HG03039 (cell line): Measurements from ENCODE around the gene TRAPPC12.

Source experiments
- ATAC-seq: cut with Tn5 transposase; IDR thresholded peaks from one replicate; pipeline ENCODE4 v1.9.1; 2021; ENCODE audit warnings: mild to moderate bottlenecking, moderate library complexity; ENCODE audit not compliant: unreplicated experiment

Gene TRAPPC12

DNA sequence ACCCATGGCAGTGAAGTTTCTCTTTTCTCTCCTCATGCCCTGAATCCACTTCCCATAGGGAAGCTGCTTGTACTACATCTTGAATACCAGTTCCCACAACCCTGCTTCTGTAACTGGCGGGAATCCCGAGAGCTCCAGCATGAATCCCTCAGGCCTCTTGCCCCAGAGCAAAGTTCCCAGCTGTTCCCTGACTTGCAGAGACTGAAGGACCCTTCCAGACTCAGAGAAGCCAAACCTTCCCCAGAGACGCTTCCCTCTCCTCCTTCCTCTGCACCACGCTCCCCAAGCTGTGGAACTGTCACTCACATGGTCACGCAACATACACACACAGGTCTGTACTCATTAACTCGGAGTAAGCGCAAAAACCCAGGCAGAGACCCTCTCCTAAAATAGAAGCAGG, 26.4 kb downstream of the TRAPPC12 start:
- no peak for ATAC-seq

DNA sequence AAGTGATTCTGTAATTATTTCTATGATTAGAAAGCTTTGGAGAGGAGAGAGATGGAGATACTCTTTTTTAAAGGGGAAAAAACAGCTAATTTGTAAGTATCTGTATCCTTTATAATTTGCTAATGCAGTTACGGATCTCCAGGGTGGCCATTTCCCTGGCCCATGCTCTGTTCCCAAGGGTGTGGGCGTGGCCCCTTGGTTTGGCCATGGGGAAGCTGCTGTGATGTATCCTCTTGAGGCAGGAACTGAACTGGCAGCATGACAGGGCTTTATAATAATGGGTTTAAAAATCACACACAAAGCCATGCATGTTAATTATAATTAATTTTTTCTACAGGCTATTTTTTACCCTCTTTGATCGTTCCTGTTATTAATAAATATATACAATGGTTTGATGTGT, 27.0 kb downstream of the TRAPPC12 start:
- no peak for ATAC-seq

DNA sequence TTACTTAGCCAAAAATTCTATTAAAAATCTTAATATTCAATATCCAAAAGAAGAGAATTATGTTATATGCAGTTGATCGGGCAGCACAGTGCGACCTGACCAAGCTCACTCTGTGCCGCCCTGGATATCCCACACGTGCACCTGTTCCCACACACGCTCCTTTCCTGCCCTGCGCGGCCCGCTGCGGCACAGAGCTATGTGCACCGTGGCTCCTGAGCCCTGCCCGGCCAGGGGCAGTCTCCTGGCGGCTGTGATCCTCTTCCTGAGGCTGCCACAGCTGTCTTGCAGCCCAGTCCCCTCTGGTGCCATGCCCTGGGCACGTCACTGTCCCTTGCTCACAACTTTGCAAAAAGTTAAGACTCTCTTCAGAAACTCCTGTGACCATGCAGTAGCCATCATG, 29.3 kb downstream of the TRAPPC12 start:
- no peak for ATAC-seq

DNA sequence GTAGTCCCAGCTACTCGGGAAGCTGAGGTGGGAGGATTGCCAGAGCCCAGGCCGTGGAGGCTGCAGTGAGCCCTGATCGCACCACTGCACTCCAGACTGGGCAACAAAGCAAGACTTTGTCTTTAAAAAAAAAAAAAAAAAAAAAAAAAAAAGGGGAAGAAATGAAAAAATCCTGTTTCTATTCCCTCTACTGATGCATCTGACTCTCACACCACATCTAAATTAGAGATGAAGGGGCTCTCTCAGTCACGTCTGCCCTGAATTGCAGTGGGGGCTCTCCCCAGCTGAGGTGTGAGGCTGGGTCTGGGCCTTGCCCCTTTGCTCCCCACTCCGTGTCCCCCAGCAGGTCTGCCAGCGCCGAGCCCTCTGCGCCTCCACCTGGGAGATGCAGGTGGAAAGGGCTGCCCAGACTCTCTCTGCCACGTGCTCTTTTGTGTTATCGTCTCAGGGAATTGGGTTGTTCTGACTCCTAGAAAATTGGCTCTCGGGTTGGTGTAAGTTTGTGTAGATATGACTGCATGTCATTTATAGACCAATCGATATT, 30.2 kb downstream of the TRAPPC12 start:
- ATAC-seq, result no peak

DNA sequence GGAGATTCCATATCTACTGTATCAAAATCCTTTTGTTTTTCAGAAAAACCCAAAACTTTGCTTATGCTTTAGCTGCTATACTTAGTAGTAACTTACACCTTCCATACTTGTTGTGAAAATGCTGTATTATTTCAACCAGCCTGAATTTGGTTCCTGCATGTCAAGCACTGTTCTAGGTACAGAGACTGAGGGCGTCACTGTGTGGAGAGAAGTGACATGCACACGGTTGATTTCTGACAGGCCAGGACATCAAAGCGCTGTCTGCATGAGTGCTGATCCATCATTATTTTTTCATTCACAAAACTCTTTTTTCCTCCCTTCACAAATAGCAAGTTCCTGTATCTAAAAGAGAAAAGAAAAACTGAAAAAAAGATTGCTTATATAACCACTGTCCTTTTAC, 31.6 kb downstream of the TRAPPC12 start:
- no peak for ATAC-seq

DNA sequence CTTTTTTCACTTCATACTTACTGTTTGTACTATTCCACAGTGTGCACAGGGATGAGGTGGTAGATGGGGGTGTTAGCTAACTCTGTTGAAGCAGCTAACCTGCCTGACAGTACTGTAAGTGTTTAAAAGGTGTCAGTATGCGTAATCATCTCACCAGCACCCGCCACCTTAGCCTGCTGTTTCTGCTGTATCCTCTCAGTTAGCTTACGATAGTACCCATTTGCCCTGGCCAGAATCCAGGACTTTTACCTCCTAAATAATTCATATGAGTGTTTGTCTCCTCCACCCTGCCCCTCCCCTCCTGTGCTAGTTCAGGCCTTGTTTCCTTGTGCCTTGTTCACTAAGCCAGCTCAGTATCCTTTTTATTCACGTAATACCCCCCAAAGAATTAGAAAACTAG, 34.2 kb downstream of the TRAPPC12 start:
- ATAC-seq, result no peak

DNA sequence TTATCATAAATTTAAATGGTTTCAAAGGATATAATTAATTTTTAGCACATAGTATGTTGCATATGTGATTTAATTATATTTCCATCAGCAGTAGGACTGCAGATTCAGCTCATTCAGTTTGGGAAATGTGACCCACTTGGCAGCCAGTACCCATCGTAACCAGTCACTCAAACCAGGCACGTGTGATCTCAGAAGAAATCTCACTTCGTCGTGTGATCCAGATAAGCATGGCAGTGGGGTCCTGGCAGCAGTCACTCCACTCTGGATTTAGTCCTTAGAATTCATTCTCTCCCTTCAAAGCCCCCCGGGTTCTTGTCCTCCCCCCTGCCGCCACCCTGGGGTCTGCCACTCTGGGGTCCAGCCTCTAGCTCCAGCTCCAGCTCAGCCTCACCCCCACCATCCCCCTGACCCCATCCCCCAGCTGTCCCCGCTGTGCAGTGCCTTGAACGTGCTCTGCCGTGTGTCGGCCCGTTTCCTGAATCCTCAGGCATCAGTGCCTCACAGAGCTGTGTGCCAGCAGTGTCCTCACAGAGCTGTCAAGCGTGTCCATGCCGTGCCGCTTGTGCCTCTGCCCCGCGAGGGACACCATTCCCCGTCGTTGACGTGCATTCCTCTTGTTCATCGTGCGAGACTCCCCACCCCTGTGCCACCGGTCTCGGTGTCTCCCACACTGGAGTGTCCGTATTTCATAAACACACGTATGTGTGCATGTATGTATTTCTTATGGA, 34.8 kb downstream of the TRAPPC12 start:
- ATAC-seq, result no peak

DNA sequence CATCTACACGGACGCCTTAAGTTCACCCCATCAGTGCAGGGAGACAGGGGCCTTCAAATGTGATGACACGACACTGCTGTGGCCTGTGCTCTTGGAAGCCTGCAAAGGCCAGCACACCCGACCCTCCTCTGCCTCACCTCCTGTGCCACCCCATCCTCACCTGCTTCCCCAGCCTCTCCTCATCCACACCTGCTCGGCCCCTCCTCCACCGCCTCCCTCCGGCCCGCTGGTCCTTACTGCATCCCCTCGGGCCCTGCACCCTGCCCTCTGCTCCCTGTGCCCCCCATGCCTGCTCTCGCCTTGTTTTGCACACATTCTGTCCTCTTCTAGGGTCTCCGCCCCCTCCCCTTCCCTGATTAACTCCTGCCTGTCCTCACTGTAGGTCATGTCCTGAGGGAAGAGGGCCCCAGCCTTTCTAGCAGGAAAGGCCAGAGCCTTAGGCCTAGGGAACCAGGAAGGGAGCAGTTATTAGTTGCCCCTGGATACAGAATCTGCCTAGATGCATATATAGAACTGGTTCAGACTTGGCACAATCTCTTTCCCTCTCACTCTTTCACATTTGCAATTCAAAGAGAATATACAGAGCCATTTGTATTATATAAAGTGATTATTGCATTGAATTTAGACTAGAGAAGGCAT, 39.4 kb downstream of the TRAPPC12 start:
- no peak for ATAC-seq

DNA sequence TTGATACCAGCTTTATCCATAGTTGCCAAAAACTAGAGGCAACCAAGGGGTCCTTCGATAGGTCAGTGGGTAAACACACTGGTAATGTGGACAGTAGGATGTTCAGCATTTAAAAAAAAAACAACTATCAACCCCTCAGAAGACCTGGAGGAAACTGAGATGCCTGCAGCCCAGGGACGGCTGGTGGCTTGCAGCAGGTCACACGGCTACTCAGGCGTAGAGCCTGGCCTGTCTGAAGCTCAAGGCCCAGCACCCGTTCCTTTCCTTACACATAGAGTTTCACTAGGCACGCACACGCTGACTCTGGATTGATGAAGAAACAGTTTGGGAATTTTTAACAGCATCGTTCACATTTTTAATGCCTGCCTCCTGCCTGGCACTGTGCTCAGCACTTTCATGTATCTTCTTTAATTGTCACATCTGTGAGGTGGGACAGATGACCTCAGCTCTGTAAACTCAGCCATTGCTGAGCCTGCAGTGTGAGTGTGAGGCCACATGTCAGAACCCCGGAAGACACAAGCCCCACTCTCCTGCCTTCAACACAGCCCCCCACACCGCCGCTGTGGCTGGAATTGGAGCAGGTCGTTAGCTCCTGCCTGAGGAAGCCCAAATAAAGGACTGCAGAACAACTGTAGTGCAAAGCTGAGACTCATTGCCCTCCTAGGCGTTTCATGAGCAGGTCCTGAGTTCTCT, 40.7 kb downstream of the TRAPPC12 start:
- ATAC-seq, result no peak

DNA sequence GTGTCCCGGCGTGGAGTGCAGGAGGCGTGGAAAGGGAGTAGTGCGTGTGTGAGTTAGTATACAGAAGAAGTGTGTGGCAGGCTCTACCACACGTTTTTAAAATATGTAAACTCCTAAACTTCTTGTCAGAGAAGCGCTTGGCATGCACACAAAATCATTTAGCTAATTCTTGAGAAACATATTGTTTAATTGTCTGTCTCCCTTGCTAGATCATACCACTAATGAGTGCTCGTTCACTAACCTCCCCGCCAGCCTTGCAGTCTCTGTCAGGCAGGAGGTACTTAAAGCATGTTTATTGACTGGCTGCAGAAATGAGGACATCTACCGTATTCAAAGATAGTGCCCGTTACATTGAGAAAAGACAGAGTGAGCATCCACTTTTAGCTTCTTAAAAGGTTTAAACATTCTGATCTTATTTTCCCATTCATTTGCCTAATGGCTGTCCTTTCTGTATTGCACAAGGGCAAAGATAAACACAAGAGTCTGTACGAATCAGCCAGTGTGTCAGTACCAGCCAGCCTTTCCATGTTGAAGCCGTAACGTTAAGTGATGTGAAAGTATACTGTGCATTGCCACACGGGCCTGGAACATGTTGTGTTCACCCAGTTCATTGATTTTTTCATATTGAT, 41.4 kb downstream of the TRAPPC12 start:
- ATAC-seq, result no peak

DNA sequence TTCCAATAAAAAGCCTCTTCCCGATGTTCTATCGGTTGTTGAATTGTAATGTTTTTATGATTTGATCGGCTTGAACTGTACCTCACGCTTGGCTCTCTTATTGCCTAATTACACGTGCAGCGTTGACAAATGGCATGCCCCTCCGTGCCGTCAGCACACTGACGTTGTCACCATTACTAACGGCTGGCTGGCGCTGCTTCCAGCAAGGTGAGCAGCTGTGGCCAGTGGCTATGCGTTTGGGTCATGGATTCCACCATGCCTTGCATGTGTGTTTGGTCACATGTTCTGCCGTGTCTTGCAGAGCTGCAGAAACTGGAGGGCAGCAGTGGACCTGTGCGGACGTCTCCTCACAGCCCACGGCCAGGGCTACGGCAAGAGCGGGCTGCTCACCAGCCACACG, 42.1 kb downstream of the TRAPPC12 start:
- ATAC-seq, result no peak

DNA sequence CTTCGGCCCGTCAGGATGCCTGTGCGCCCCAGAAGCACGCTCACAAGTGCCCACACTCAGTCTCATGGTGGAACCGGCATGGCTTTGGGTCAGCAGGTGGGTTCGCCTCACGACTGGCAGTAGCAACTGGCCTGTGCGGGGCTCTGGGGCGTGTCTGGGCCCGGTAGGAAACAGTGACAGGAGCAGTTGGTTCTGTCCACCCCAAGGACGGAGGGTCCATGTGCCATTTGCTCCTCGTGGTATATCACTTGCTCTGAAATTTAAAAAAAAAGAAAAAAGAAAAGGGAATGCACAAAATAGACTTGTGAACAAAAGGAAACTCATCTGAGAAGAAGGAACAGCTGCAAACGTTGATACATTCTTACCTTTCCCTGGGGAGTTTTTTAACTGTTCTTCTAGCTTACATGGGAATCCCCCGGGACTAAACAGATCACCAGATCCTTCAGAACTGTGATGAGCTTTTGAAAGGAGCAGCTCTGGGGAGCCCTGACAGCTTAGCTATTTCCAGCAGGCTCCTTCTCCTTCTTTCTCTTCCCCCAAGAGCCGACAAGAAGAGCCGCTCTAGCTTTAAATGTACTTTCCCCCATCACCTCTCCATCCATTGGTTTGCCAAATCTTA, 42.8 kb downstream of the TRAPPC12 start:
- peak; percentile 49 for ATAC-seq

DNA sequence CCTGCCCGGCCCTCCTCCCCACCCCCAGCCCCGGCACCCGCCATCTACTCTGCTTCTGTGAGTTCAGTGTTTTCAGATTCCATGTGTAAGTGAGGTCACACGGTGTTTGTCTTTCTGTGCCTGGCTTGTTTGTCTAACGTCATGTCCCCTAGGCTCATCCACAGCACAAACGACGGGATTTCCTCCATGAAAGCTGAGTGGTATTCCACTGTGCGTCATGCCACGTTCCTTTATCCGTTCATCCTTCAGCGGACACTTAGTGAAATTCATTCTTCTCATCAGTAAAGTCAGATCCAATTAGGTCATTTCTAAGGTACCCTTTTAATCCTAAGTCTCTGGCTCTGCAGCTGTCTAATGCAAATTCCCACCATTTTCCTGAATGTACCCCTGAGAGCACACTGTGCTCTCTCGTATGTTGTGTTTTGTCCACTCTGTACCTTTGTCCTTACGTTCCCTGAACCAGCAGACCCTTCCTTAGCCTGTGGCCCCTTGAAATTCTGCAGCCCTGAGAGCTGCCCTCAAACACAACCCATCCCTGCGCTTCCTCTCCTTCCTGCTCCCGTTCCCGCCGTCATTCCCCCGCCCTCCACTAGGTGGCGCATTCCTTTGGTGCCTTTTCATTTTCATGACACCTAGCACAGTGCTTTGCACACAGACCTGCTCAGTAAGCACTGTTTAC, 44.1 kb downstream of the TRAPPC12 start:
- no peak for ATAC-seq

DNA sequence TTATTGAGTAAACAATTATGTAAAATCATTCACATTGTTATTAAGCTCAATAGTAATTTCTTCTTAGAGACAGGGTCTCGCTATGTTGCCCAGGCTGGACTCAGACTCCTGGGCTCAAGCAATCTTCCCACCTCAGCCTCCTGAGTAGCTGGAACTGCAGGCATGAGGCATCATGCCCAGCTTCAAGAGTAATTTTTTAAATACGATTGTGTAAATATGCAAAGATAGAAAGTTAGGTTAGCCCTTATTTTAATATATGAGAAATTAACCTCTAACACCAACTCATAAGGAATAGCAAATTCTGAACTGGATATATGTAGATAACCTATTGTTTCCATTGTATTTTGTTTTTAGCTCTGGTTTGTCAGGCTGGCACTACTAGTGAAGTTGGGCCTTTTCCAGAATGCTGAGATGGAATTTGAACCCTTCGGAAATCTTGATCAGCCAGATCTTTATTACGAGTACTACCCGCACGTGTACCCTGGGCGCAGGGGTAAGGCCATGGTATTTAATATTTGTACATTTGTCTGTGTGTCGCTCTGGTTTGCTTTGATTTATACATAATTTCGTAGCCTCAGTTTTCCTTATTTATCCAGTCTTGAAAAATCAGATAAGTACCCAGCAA, 44.8 kb downstream of the TRAPPC12 start:
- no peak for ATAC-seq

DNA sequence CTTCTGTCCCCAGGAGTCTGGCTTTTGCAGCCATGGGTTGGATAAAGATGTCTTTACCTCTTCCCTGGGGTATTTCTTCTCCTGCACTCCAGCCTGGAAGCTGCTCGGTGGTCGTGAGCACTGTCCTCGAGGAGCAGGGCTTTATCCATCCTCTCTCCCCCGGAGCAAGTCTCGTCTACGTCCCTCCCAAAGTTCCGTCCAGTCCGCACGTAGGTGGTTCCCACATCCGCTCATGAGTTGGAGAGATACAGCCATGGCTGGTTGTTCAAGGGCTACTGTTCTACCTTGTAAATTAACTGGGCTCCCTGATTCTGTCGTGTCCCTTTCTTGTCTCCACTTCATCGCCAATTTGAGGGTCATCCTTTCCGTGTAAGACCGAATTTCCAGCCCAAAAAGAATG, 47.1 kb downstream of the TRAPPC12 start:
- no peak for ATAC-seq

DNA sequence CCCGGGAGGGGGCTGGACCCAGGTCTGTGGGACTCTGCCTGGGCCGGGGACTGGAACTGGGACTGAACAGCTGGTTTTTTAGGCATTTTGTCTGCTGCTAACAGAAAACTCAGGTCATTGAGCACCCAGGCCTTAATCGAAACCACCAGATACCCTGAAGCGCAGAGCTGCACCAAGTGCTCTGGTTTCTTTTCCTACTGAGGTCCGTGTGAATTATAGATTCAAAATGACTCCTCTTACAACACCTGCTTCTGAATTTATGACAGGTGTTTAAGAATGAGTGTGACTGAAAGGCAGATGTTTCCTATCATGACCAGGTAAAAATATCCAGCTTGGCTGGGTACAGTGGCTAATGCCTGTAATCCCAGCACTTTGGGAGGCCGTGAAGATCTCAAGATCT, 47.8 kb downstream of the TRAPPC12 start:
- peak; percentile 47 for ATAC-seq

DNA sequence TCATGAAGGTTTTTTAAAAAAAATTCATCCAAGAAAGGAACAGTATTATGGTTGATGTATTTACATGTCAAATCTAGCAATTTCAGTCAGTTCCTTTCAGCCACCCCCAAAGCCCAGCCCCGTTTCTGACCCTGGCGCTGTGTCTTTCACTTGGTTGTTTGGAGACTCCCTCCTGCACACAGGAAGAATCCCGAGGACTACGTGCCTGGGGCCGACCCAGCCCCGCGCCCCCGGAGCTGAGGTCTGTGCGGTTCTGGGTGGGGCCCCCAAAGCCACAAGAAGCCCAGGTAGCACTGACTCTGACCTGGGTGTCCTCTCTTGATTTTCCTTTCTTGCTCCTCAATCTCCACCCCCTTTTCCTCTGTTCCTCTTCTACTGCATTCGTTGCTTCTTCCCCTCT, 49.1 kb downstream of the TRAPPC12 start:
- no peak for ATAC-seq

DNA sequence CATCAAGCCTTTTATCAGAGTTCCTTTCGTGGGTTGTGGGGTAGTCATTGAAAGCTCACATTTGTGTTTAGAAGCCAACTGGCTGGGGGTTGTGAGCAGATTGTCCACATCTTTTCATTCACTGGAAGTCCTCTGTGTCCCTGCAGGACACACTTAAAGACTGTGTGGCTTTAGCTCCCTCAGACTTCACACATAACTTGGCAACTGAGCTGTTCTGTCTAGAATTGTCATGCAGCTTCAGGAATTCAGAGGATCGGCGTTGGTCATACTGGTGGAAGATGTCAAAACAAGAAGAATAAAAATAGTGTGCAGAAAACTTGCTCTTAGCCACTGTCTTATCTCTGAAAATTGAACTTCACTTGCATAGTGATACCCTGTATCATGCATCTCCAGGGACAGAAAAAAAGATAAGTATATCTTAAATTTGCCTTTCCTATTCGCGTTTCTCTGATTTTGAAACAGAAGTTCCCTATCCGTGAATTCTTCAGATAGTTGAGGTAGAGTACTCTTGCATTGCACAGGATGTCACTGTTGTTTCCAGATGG, 49.6 kb downstream of the TRAPPC12 start:
- ATAC-seq, result no peak

DNA sequence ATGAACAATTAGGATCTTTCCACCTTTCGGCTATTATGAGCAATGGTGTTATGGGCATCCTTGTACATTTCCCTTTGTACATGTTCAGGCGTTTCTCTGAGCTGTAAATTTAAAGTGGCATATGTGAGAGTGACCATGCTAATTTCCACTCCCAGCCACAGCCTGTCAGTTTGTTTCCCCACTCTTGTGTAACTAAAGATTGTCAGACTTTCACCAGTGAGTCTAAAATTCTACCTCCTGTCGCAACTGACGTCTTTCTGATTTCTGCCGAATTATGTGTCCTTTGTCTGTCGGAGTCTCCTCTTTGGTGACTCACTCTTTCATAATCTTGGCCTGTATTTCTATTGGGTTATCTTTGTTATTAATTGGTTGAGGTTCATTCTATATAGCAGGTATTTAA, 50.7 kb downstream of the TRAPPC12 start:
- no peak for ATAC-seq
